NCI-H2196 treated with DMSO at 0.1 percent for 48 hours (cell line): ENCODE data around the gene SMIM14.
"Not testable (repeated sequence)": the region's sequence is repeated elsewhere in the genome, so short reads cannot be mapped to it uniquely, and the experiment has no call there.

Experiments used
- DNase-seq: peaks from one replicate; lab custom pipeline; 2025; ENCODE audit not compliant: unreplicated experiment; lab: John Stamatoyannopoulos, UW

SMIM14 gene

GRCh38 chr4:39606747-39607146 lies 31.9 kb downstream of the SMIM14 start:
- no peak for DNase-seq

- DNase-seq, result no peak
Measured at GRCh38 chr4:39597695-39598381, 40.8 kb downstream of the SMIM14 start.

- DNase-seq, result no peak
Measured at GRCh38 chr4:39596971-39597370, 41.7 kb downstream of the SMIM14 start.

- no peak for DNase-seq
Measured at GRCh38 chr4:39591290-39591689, 47.4 kb downstream of the SMIM14 start.

- no peak for DNase-seq
Measured at GRCh38 chr4:39587881-39588280, 50.8 kb downstream of the SMIM14 start.

GRCh38 chr4:39574946-39575345 lies 63.7 kb downstream of the SMIM14 start:
- DNase-seq, result no peak

GRCh38 chr4:39571504-39571903 lies 67.2 kb downstream of the SMIM14 start:
- no peak for DNase-seq

GRCh38 chr4:39571054-39571453 lies 67.6 kb downstream of the SMIM14 start:
- no peak for DNase-seq

- no peak for DNase-seq
Measured at GRCh38 chr4:39569209-39569608, 69.5 kb downstream of the SMIM14 start.

GRCh38 chr4:39568805-39569204 lies 69.9 kb downstream of the SMIM14 start:
- no peak for DNase-seq

- DNase-seq, result no peak
Measured at GRCh38 chr4:39565878-39566600, 72.6 kb downstream of the SMIM14 start.

- no peak for DNase-seq
Measured at GRCh38 chr4:39563346-39563847, 75.3 kb downstream of the SMIM14 start.

GRCh38 chr4:39562792-39563191 lies 75.9 kb downstream of the SMIM14 start:
- DNase-seq, result no peak

GRCh38 chr4:39559626-39560025 lies 79.0 kb downstream of the SMIM14 start:
- no peak for DNase-seq

GRCh38 chr4:39555472-39555871 lies 83.2 kb downstream of the SMIM14 start:
- no peak for DNase-seq

GRCh38 chr4:39548425-39549067 lies 90.1 kb downstream of the SMIM14 start:
- no peak for DNase-seq

GRCh38 chr4:39544580-39545315 lies 93.9 kb downstream of the SMIM14 start:
- peak; percentile 38 for DNase-seq

GRCh38 chr4:39544080-39544479 lies 94.6 kb downstream of the SMIM14 start:
- DNase-seq, result not testable (repeated sequence)

- no peak for DNase-seq
Measured at GRCh38 chr4:39543034-39543433, 95.6 kb downstream of the SMIM14 start.

GRCh38 chr4:39542611-39543012 lies 96.1 kb downstream of the SMIM14 start:
- no peak for DNase-seq

GRCh38 chr4:39541987-39542610 lies 96.6 kb downstream of the SMIM14 start:
- DNase-seq, result no peak
